DOHH2 (cell line): ENCODE measurements around the gene RNU1-1.
"Not testable (repeated sequence)": the region's sequence is repeated elsewhere in the genome, so short reads cannot be mapped to it uniquely, and the experiment has no call there.

ENCODE experiments used
- EZH2phosphoT487 ChIP-seq: fragments of 200-600 bp; sonication (generic); IDR thresholded peaks from 2 replicates; pipeline ENCODE4 v1.6.1; 2017; ENCODE audit warnings: borderline replicate concordance, mild to moderate bottlenecking, antibody characterized with exemption, low read length, moderate library complexity, mixed read lengths
- TF ChIP-seq, protein P1 (sequence below): fragments of 200-600 bp; sonication (generic); IDR thresholded peaks from one replicate; pipeline ENCODE4 v1.5.1; 2014; ENCODE audit warnings: antibody characterized with exemption, mild to moderate bottlenecking, low read depth, low read length; ENCODE audit not compliant: poor library complexity, severe bottlenecking

DNA sequence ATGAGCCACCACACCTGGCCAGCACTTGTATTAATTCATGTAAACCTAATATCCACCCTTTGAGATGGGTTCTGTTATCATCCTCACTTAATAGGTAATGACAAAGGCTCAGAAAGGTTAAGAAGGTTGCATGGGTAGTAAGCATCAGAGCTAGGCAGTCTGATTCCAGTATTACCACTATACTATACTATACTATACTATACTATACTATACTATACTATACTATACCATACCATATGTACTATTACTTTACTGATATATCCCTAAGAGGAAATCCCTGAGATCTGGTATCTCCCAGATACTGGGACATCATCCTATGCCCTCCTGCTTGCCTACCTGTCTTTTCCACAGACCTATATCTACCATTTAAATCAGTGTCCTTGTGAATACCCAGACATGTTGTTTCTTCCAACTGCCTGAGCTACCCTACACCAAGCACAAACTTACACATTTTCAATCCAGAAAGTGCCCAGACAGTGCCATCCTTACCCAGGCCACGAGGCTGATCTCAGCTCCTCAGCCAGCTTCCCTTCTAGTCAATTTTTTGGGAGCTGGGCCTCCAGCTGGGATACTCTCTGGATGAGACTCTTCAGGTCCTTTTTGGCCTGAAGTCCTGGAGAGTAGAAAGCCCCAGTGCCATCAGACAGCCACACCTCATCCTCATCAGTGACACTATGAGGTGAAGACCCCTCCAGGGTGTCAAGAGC lies 36.3 kb upstream of the RNU1-1 start:
- TF ChIP-seq, protein P1, sequence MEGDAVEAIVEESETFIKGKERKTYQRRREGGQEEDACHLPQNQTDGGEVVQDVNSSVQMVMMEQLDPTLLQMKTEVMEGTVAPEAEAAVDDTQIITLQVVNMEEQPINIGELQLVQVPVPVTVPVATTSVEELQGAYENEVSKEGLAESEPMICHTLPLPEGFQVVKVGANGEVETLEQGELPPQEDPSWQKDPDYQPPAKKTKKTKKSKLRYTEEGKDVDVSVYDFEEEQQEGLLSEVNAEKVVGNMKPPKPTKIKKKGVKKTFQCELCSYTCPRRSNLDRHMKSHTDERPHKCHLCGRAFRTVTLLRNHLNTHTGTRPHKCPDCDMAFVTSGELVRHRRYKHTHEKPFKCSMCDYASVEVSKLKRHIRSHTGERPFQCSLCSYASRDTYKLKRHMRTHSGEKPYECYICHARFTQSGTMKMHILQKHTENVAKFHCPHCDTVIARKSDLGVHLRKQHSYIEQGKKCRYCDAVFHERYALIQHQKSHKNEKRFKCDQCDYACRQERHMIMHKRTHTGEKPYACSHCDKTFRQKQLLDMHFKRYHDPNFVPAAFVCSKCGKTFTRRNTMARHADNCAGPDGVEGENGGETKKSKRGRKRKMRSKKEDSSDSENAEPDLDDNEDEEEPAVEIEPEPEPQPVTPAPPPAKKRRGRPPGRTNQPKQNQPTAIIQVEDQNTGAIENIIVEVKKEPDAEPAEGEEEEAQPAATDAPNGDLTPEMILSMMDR: not testable (repeated sequence)
- not testable (repeated sequence) for TF ChIP-seq EZH2phosphoT487
